GM18861 (cell line): ENCODE data around the gene MDK.

ENCODE experiments used
- ATAC-seq: cut with Tn5 transposase; IDR thresholded peaks from one replicate; pipeline ENCODE4 v1.9.1; 2021; ENCODE audit not compliant: unreplicated experiment

MDK gene

GRCh38 chr11:46381819-46382645, 563 bp downstream of the MDK start:
- ATAC-seq = no peak

- no peak for ATAC-seq
Measured at GRCh38 chr11:46382646-46383403, 1.4 kb downstream of the MDK start.

GRCh38 chr11:46383404-46383758, 1.9 kb downstream of the MDK start:
- ATAC-seq = no peak

GRCh38 chr11:46383974-46384701, 2.7 kb downstream of the MDK start:
- no peak for ATAC-seq

GRCh38 chr11:46385169-46386004, 3.9 kb downstream of the MDK start:
- no peak for ATAC-seq

DNA sequence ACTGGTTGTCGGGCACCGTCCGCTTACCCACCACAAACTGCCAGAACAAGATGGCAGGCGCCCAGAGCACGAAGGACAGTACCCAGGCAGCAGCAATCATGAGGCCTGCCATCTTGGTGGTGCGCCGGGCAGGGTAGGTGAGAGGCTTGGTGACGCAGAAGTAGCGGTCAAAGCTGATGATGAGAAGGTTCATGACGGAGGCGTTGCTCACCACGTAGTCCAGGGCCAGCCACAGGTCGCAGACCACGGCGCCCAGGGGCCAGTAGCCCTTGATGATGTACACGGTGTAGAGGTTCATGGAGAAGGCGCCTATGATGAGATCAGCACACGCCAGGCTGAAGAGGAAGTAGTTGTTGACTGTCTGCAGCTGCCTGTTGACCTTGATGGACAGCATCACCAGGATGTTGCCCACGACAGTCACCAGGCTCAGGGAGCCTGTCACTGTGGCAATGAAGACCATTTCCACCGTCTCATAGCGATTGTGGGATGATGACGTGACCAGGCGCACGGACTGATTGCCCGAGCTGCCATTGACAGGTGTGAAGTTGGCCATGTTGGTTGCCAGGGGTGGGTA, 4.6 kb downstream of the MDK start:
- ATAC-seq = no peak

- ATAC-seq = no peak
Measured at GRCh38 chr11:46386674-46387073, 5.2 kb downstream of the MDK start.

- no peak for ATAC-seq
Measured at GRCh38 chr11:46387456-46387855, 6.0 kb downstream of the MDK start.

- ATAC-seq = no peak
Measured at GRCh38 chr11:46387919-46388618, 6.6 kb downstream of the MDK start.

DNA sequence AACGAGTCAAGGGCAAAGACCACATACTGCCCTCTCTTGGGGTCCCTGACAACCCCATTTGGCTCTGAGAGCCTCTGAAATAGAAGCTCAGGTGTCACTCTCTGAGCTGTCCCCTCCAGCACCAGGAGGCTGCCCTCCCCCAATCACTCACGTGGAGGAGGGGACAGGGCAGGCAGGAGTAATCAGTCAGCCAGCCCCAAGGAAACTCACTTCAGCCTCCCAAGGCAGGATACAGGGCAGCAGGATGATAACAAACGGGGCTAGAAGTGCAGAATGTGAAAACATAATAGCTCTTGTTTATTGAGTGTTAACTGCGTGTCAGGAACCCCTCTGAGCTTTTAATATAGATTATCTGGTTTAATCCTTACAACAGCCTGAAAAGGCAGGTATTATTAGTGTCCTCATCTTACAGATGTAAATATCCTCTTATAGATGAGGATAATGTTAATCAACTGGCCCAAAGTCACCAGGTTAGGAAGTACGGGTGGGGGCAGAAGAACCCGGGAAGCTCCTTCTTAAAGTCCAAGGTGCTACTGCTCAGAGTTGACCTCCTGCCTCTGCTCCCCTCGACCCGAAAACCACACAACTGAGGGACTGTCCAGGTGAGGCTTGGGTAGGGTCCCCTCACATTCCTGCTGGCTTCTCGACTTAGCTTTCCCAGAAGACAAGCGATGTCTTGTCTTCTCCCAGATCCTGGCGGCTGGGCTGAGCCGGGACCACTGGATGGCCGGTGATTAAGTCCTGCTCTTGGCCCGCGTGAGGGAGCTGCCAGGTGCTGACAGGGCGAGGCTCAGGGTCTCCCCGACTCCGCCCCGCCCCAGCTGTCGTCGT, 7.4 kb downstream of the MDK start:
- ATAC-seq = no peak

DNA sequence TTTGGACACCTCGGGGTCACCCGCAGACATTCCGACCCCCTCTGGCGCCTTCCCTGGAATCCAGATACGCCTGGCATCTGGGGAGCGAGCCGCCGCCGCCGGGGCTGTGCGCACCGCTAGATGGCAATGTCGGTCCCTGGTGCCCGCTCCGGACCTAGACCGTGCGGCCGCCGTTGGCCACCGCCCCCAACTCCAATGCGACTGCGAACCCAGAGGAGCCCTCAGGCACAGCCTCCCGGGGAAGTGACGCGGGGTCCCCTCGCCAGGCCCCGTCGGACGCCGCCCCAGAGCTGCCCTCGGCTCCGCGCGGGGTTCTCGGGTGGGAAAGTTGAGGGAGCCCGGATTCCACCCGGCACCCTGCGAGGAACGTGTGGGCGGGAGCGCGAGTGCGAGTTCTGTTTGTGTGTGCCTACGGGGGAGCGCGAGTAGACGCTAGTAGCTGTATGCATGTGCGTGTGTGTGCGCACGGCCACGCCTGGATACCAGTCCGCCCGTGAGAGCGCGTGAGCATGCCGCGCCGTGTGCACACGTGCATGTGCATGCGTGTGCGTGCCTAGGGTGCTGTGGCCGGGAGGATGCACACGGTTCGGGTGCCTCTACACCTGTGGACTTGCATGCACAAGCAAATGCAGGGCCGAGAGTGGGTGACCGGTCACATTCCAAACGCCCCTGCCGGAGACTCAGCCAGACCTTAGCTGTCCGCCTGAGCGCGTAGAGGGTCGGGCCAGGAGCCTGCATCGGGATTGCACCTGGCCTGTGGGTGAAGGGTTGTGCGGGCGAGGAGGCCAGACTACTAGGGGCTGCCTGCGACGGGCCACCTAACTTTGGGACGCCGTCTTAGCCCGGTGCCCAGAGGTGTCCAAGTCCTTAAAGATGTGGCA, 8.2 kb downstream of the MDK start:
- ATAC-seq = peak; percentile 38

DNA sequence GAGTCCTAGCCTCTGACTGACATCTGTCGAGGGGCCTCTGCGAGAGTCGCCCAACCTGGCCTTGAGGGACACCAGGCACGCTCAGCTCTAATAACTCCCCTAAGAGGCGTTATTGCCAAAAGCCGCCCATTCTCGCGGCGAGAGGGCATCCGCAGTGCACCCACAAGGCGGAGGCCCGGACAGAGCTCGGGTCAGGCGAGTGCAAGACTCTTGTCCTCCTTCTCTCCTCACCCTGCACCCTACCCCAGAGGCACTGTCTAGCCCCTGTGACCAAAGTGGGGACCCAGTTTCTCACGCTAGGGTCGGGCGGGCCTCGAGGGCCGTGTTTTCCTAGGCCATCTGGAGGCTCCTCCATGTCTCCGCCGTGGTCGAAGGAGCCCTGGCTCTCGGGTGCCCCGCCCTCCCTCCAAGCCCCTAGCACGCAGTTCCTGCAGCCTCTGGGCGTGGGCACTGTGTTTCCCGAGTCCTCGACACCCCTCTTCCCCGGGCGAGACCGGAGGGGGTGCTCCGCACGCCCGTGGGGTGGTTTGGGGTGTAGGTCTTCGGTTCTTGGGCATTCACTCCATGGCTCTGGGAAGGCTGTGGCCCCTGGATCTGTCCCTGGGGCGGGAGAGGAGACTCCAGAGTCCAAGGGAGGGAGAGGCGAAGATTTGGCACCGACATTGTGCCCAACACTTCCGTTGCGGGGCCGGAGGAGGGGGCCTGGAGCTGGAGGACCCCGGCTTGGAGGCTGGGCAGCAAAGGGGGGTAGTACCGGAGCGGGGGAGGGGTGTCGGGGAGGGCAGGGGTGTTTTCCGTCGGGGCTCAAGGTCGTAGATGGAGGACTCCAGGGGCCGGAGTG, 9.1 kb downstream of the MDK start:
- no peak for ATAC-seq

DNA sequence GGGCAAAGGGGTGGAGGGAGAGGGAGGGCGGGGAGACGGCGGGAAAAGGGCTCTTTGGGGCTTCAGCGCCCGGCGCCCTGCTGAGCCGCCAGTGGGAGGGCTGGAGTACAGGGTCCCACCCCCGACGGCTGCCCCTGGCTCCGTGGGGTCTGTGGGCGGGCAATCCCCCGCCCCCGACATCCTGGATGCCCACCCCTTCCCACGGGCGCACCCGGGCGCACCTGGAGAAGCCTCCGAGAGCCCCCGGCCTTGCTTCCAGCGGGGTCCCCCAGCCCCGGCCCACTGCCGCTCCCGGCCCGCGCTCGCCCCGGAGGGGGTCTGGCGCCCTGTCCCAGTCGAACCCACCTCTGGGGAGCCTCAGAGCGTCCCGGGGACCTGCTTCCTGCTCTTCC, 9.7 kb downstream of the MDK start:
- no peak for ATAC-seq

- no peak for ATAC-seq
Measured at GRCh38 chr11:46391578-46392420, 10.3 kb downstream of the MDK start, which contains the start of gene CHRM4. CHRM4 (minus strand) TSS chr11:46391776; CDS start chr11:46386557, 5,219 bp downstream.

DNA sequence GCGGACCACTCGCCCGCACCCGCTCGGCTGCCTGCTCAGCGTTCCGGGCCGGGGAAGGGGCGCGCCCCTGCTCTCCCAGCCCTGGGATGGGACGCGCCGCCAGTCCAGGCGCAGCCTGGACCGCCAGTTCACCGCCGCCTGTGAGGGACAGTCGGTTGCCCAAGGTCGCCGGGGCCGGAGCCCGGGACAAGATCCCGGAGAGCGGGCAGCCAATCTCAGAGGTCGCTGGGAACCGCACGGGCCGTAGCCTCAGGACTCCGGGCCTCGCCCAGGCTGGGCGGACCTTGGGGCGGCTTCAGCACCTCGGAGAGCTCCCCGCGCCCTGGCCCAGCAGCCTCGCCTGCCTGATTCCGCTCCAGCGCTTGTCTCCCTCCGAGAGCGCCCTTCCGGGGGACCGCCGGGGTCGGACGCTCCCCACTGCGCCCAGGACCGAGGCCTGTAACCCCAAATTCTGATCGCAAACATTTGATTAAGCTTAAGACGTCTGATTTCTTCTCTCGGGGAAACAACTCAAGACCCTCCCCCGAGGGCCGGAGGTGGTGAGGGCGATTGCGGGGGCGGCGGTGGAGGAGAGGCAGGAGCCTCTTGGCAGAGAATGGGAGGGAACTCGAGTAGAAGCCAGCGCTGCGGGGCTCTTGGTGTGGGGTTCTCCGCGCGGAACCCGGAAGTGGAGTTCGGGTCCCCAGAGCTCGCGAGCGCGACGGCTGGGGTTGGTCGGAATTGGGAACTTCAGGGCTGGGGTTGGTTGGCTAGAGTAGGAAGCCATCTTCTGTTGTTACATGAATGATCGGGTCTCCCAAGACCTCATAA, 11.2 kb downstream of the MDK start:
- peak; percentile 48 for ATAC-seq
